HCEC 1CT (cell line): ENCODE results near the gene P2RX1.
"Not testable (repeated sequence)": the region's sequence is repeated elsewhere in the genome, so short reads cannot be mapped to it uniquely, and the experiment has no call there.

Experiments
- DNase-seq: peaks from one replicate; pipeline ENCODE4 v3.0.0-alpha.2; 2017

P2RX1 gene

DNA sequence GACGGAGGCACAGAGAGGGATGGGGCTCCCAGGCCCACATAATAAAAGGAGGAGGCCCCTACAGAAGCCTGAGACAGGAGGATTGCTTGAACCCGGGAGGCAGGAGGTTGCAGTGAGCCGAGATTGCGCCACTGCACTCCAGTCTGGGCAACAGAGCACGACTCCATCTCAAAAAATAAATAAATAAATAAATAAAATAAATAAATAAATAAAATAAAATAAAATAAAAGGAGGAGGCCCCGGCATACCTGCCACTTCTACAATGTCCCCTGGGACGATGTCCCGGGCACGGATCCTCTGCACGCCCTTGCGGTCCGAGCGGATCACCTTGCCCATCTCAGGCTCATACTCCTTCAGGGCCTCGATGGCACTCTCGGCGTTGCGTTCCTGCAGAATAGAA lies 34.7 kb upstream of the P2RX1 start:
- no peak for DNase-seq

DNA sequence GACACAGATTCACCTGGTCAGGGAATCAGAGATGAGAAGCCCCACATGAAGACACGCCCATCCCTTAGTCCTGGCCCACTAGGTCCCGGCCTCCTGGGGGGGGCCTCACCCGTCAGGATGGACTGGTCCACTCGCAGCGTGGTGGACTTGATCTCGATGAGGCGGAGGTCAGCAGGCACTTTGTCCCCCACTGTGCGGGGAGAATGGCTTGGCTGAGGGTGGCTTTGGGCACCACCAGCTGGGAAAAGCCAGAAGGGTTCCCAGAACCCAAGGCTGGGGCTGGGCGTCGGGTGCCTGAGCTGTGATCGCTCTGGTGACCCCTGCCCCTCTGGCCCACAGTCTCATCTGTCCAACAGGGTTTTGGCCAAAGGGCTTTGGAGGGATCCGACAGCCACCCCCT lies 34.3 kb upstream of the P2RX1 start:
- DNase-seq, result no peak

DNA sequence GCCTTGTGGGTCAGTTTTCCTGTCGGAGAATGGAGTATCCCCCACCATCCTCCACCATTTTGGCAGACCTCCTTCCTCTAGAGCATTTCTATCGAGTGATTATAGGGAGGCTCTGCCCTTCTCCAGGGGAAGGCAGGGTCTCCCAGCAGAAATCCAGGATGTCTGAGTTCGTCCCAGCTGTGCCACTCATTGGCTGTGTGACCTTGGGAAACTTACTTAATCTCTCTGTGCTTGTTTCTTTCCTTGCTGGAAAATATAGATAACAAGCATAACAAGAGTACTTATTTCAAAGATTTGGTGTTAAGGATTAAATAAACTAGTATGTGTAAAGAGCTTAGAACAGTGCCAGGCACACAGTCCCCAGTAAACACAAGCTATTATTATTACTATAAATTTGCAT lies 33.2 kb upstream of the P2RX1 start:
- DNase-seq, result no peak

DNA sequence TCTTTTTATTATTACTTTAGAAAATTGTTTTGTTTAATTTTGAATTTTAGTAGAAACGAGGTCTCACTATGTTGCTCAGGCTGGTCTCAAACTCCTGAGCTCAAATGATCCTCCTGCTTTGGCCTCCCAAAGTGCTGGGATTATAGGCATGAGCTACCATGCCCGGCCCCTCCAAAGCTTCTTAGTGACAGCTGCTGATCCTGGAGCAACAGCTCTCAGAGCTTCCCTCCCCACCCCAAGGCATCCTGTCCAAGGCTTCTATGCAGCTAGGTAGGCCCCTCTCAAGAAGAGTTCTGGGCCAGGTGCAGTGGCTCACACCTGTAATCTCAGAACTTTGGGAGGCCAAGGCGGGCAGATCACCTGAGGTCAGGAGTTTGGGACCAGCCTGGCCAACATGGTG lies 32.3 kb upstream of the P2RX1 start:
- DNase-seq, result not testable (repeated sequence)

- no peak for DNase-seq
Observed at GRCh38 chr17:3947318-3947810, 31.1 kb upstream of the P2RX1 start.

GRCh38 chr17:3946711-3947235 lies 30.5 kb upstream of the P2RX1 start:
- DNase-seq, result no peak

GRCh38 chr17:3944485-3945388 lies 28.5 kb upstream of the P2RX1 start:
- no peak for DNase-seq

DNA sequence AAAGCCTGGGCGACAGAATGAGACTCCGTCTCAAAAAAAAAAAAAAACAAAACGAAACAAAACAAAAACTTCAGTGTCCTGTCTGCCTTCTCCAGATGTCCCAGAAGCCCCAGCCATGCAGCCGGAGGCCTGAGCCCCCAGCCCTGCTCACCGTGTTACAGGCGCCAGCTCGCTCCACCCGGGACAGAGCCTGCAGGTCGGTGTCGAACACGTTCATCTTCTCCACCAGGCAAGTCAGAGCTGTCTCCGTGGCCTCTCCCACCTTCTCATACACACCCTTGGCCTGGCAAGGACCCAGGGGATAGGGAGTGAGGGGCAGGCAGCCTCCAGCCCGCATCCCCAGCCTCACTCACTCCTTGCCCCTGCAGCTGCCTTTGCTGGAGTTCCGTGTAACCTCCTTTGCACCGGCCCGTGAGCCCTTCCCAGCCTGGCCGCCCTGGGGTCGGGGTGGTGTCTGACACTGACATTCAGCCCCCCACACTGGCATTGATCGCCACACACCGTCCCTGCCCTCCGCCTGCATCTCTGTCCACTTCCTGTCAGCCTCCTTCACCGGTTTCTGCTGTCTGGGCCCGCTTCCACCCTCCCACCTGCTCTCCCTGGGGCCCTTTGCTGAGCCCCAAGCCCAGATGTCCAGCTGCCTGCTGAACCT lies 27.1 kb upstream of the P2RX1 start:
- no peak for DNase-seq

GRCh38 chr17:3940965-3941698 lies 24.9 kb upstream of the P2RX1 start:
- no peak for DNase-seq

DNA sequence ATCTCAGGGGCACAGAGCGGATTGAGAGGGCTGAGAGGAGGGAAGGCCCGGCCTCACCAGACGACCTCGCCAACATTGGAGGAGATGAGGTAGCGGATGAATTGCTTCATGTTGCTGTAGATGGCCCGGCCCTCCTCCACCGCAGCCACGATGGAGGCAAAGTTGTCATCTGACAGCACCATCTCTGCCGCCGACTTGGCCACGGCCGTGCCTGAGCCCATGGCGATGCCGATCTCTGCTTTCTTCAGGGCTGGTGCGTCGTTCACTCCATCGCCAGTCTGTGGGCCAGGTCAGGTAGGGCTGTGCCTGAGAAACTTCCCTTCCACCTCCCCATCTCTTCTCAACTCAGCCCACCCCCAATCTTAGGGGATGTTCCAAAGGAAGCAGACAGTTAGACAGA lies 21.1 kb upstream of the P2RX1 start:
- DNase-seq, result no peak

- DNase-seq, result peak; percentile 20
Observed at GRCh38 chr17:3935825-3936355, 19.6 kb upstream of the P2RX1 start.

- peak; percentile 64 for DNase-seq
Observed at GRCh38 chr17:3935140-3935542, 18.9 kb upstream of the P2RX1 start.

- no peak for DNase-seq
Observed at GRCh38 chr17:3929764-3930163, 13.5 kb upstream of the P2RX1 start.

DNA sequence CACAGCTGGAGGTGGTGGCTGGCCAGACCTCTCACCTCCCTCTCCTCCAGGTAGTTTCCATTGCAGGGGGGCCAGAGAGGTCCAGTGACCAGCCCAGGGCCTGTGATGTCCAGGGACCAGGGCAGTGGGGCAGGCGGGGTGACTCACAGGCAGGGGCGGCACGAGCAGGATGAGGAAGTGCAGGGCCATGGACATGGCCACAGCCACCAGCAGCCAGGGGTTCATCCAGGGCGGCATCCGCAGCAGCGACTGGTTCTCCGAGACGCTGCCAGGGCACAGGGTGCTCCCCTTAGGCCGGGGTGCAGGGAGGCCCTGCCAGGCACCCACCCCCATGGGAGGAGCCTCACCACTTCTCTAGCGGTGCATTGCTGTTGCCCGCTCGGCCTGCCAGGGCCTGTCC lies 12.9 kb upstream of the P2RX1 start:
- DNase-seq, result no peak

DNA sequence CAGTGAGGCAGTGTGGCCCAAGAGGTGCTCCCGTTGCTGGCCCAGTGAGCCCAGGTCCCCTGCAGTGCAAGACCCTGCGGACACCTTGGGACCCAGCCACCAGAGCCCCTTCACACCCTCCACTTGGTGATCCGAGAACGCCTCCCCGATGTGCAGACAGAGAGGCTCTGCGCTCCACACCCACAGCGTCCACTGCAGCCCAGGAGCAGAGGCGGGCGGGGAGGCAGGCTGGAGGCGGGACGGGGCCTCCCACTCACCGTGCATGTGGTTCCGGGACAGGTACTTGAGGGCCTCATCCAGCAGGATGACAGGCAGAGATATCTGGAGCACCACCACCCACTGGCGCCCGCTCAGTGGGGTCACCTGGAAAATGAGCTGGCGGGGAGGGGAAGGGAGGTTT lies 12.1 kb upstream of the P2RX1 start:
- DNase-seq, result no peak

GRCh38 chr17:3927628-3928340 lies 11.5 kb upstream of the P2RX1 start:
- no peak for DNase-seq

GRCh38 chr17:3926860-3927627 lies 10.8 kb upstream of the P2RX1 start:
- DNase-seq, result no peak

- DNase-seq, result no peak
Observed at GRCh38 chr17:3925684-3926485, 9.6 kb upstream of the P2RX1 start.

DNA sequence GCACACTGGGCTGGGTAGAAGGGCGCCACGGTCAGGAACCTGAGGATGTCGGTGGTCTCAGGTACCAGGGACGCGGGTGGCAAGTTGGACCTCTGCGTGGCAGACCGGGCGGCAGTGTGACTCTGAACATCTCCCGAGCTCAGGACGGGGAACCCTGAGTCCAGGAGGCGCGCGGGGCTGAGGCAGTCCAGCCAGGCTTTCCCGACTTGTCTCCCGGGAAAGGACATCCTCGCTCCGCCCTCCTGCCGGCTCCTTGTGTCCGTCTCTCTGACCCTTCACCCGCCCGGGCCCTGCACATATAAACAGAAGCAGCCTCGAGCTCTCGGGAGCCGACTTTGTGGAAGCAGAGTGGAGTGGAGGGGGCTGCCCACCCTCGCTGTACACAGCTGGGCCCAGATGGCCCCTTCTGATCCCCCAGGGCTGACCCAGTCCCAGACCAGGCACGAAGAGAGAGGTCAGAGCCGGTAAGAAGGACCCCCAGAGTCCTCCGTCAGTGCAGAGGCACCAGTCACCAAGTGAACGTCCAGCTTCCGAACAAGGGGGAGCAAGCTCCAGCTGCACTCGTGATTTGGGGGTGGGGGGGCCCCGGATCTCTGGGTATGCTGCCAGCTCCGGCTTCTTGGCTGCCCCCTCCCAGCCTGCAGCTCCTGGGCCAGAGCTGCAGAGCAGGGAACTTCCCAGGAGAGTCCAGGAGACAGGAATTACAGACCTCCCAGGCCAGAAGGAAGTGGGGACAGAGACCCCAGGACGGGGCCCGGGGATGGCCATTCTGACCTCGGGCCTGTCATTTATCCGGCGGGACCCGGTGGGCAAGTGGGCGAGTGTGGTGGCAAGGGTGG lies 8.5 kb upstream of the P2RX1 start:
- DNase-seq, result no peak
